ENCODE measurements around the gene KRIT1.

The KRIT1 gene

DNA sequence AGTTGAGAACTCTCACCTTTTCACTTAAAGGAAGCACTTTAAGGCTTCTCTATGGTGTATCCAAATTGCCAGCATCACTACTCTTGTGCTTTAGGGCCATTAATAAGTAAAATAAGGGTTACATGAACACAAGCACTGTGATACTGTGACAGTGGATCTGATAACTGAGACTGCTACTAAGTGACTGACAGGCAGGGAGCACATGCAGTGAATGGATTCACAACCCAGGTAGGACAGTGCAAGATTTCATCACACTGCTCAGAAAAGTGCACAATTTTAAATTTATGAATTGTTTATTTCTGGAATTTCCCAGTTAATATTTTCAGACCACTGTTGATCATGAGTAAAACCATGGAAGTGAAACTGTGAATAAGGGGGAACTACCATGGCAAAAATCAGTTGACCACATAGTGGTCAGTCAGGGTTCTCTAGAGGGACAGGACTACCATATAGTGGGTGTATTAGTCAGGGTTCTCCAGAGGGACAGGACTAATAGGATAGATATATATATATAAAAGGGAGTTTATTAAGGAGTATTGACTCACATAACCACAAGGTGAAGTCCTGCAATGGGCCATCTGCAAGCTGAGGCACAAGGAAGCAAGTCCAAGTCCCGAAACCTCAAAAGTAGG is 90.5 kb downstream of the KRIT1 start:
- Mint-ChIP-seq H3K4me1 (peaks cover 2% of the 10 kb centered on the region), H3K27ac (no peak overlapping the region), H3K36me3 (no peaks in the 10 kb centered on the region), H3K4me3 (no peak overlapping the region), H3K9me3 (no peaks in the 10 kb centered on the region), H3K27me3 (peaks cover 6% of the 10 kb centered on the region)
- DNase-seq (ENCODE audit: low spot score in 2 of 2): no peak
- ATAC-seq (ENCODE audit: low read depth): no peak

DNA sequence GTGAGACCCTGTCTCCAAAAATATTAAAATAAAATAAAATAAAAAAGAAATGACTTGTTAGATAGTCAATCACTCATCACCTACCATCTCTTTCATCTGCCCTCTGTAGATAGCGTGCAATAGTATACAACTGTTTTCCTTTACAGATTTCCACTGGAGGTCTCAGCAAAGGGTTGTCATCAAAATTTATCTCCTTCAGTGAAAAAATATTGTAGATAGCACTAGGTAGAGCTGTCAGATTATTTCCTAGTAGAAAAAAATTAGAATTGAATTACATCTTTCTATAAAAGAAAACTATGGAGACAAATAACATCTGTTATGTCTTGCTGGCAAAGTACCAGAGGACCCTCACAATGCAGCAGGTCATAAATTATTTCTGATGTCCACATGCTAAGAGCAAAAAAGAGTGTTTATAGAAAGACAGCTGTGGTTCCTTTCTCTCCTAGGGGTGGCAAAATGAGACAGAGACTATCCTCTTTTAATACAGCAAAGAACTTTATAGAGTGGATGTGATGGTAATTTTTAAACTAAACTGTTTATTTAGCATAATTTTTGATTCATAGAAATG is 95.2 kb downstream of the KRIT1 start:
- no peaks in the 10 kb centered on the region for H3K36me3 Mint-ChIP-seq
- H3K9me3 Mint-ChIP-seq: no peaks in the 10 kb centered on the region
- H3K4me1 Mint-ChIP-seq: no peaks in the 10 kb centered on the region
- H3K27ac Mint-ChIP-seq: no peak overlapping the region
- no peak overlapping the region for H3K4me3 Mint-ChIP-seq
- H3K27me3 Mint-ChIP-seq: peaks cover 4% of the 10 kb centered on the region
- DNase-seq (ENCODE audit: low spot score in 2 of 2): no peak
- no peak for ATAC-seq (ENCODE audit: low read depth)

GRCh38 chr7:92149736-92150239 is 95.9 kb downstream of the KRIT1 start:
- ATAC-seq (ENCODE audit: low read depth) (no peak), DNase-seq (ENCODE audit: low spot score in 2 of 2) (no peak)
- peaks cover 2% of the 10 kb centered on the region for H3K27me3 Mint-ChIP-seq
- no peaks in the 10 kb centered on the region for H3K4me1 Mint-ChIP-seq
- no peak overlapping the region for H3K27ac Mint-ChIP-seq
- H3K9me3 Mint-ChIP-seq: no peaks in the 10 kb centered on the region
- no peaks in the 10 kb centered on the region for H3K36me3 Mint-ChIP-seq
- no peak overlapping the region for H3K4me3 Mint-ChIP-seq

All from memory B cell (primary cell).